Upper lobe of left lung (tissue), 4 donors: ENCODE measurements around the gene PSMG3.

Experiments
- EP300 ChIP-seq, 4 donors: sonication (generic); formaldehyde crosslinking; IDR thresholded peaks; one replicate each; pipeline ENCODE4 v1.5.1; 2017; ENCODE audit warnings: antibody characterized with exemption in 4 of 4, control low read depth in 2 of 4
- POLR2A ChIP-seq, 4 donors: fragments of 450-650 bp; IDR thresholded peaks; one replicate each; pipeline ENCODE4 v1.5.1; 2016 to 2017; ENCODE audit warnings: antibody characterized with exemption in 4 of 4, mild to moderate bottlenecking in 2 of 4
- TF ChIP-seq, protein P1 (sequence below), 6 experiments: fragments of 450-650 bp in 4 of 6; fragments of 200-600 bp in 2 of 6; sonication (generic) in 2 of 6; IDR thresholded peaks; one replicate each; pipeline ENCODE4 v1.5.1; 2016 to 2019; ENCODE audit warnings: antibody characterized with exemption in 6 of 6

DNA sequence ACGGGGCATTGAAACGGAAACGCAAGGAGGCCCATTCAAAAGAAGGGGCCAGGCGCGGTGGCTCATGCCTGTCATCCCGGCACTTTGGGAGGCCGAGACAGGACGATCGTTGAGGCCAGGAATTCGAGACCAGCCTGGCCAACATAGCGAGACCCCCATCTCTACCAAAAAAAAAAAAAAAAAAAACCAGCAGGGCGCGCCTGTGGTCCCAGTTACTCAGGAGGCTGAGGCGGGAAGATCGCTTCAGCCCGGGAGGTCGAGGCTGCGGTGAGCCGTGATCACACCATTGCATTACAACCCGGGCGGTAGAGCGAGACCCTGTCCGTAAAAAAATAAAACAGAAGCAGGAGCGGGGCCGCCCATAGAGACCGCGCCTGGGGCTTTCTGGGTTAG is 396 bp downstream of the PSMG3 start:
- TF ChIP-seq, protein P1, sequence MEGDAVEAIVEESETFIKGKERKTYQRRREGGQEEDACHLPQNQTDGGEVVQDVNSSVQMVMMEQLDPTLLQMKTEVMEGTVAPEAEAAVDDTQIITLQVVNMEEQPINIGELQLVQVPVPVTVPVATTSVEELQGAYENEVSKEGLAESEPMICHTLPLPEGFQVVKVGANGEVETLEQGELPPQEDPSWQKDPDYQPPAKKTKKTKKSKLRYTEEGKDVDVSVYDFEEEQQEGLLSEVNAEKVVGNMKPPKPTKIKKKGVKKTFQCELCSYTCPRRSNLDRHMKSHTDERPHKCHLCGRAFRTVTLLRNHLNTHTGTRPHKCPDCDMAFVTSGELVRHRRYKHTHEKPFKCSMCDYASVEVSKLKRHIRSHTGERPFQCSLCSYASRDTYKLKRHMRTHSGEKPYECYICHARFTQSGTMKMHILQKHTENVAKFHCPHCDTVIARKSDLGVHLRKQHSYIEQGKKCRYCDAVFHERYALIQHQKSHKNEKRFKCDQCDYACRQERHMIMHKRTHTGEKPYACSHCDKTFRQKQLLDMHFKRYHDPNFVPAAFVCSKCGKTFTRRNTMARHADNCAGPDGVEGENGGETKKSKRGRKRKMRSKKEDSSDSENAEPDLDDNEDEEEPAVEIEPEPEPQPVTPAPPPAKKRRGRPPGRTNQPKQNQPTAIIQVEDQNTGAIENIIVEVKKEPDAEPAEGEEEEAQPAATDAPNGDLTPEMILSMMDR (IDR thresholded peaks at IDR 0.05): no peak
- TF ChIP-seq POLR2A (IDR thresholded peaks at IDR 0.05) (no peak), EP300 (IDR thresholded peaks at IDR 0.05) (no peak)
